ENCODE results near the gene ACTN1. TPM values are rescaled to one million over a fixed set of nuclear protein-coding genes. Genes with fewer than 3 reads are reported as not detected.

Gene ACTN1
- total and polyA plus RNA-seq, 2 experiments from 2014 or later = 121 to 280 TPM

DNA sequence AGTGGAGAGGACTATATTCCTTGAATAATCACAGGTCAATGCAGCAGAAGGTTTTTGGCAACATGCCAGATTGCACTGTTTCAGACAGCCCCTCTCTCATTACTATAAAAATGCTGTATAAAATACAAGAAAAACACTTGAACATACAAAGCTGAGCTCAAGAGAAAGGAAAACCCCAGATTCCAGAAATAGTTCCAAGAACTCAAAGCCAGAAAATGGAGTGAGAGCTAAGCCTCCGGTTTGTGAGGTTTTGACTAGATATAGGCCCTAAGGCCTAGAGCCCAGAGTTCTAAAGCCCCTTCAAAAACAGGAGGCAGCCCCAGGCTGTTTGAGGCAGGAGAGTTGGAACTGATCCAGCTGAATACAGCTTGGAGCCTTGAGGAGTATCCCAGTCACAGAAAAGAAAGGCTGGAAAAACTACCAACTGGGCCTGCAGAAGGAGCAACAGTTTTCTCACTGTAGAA, 29.4 kb upstream of the ACTN1 start:
- H3K9me2 ChIP-seq (ENCODE audit: insufficient read depth) = no peaks in the 10 kb centered on the region
- H3K9me3 Mint-ChIP-seq = no peaks in the 10 kb centered on the region
- no peaks in the 10 kb centered on the region for H3K27me3 ChIP-seq (ENCODE audit: insufficient read depth)
- H3K4me3 ChIP-seq = no peak overlapping the region
- H3K27ac Mint-ChIP-seq = no peak overlapping the region
- H3K36me3 ChIP-seq (ENCODE audit: insufficient read depth) = no peaks in the 10 kb centered on the region
- H2AFZ ChIP-seq = peak overlapping the region; percentile 43; the same call in 1 of the 2 replicates
- H3K79me2 ChIP-seq (replicated peaks; ENCODE audit: insufficient read depth) = no peaks in the 10 kb centered on the region
- no peaks in the 10 kb centered on the region for H3F3A ChIP-seq (replicated peaks; ENCODE audit: low read depth)
- no peak overlapping the region for H3K27ac ChIP-seq (ENCODE audit: low read depth)
- H3K36me3 Mint-ChIP-seq (ENCODE audit: low read depth) = no peaks in the 10 kb centered on the region; the same call in 2 of the 3 replicates
- H3K27me3 Mint-ChIP-seq (ENCODE audit: insufficient read depth, low read depth, poor library complexity) = peaks cover 12% of the 10 kb centered on the region
- H3K4me1 ChIP-seq (ENCODE audit: insufficient read depth) = peaks cover 17% of the 10 kb centered on the region
- H3K4me2 ChIP-seq = no peak overlapping the region
- H3K4me1 Mint-ChIP-seq = peaks cover 24% of the 10 kb centered on the region
- TF ChIP-seq ZNF114 (CRISPR knock-in tag; IDR thresholded peaks at IDR 0.05) (no peak), EZH2phosphoT487 (IDR thresholded peaks at IDR 0.05; ENCODE audit: unreplicated experiment) (no peak), POLR2AphosphoS5 (IDR thresholded peaks at IDR 0.05; ENCODE audit: low read depth) (no peak), JUNB (IDR thresholded peaks at IDR 0.05; ENCODE audit: unreplicated experiment) (no peak)
- TF ChIP-seq, protein P1, sequence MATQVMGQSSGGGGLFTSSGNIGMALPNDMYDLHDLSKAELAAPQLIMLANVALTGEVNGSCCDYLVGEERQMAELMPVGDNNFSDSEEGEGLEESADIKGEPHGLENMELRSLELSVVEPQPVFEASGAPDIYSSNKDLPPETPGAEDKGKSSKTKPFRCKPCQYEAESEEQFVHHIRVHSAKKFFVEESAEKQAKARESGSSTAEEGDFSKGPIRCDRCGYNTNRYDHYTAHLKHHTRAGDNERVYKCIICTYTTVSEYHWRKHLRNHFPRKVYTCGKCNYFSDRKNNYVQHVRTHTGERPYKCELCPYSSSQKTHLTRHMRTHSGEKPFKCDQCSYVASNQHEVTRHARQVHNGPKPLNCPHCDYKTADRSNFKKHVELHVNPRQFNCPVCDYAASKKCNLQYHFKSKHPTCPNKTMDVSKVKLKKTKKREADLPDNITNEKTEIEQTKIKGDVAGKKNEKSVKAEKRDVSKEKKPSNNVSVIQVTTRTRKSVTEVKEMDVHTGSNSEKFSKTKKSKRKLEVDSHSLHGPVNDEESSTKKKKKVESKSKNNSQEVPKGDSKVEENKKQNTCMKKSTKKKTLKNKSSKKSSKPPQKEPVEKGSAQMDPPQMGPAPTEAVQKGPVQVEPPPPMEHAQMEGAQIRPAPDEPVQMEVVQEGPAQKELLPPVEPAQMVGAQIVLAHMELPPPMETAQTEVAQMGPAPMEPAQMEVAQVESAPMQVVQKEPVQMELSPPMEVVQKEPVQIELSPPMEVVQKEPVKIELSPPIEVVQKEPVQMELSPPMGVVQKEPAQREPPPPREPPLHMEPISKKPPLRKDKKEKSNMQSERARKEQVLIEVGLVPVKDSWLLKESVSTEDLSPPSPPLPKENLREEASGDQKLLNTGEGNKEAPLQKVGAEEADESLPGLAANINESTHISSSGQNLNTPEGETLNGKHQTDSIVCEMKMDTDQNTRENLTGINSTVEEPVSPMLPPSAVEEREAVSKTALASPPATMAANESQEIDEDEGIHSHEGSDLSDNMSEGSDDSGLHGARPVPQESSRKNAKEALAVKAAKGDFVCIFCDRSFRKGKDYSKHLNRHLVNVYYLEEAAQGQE (IDR thresholded peaks at IDR 0.05; ENCODE audit: unreplicated experiment) = no peak
- no peak overlapping the region for H3K4me3 Mint-ChIP-seq
- H4K20me1 ChIP-seq (replicated peaks; ENCODE audit: insufficient read depth) = no peaks in the 10 kb centered on the region
- ATAC-seq (no peak), DNase-seq (ENCODE audit: low spot score) (no peak)

DNA sequence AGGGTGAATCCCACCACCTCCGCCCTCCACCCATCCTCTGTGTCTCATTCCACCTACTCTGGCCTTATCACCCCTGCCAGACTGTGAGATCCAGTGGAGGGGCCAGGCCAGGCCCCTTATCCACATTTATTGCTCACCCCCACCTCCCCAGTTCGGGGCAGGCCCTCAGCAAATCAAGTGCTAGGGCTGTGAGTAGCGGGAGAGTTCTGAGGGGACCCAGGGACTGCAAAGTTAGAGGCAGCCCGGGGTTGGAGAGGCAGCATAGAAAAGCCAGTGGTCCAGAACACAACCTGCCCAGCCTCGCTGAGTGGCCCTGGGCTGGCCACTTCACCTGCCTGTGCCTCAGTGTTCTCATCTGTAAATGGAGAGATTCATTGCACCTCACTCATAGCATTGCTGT, 27.2 kb upstream of the ACTN1 start:
- Histone ChIP-seq H3K79me2 (replicated peaks; ENCODE audit: insufficient read depth) (no peaks in the 10 kb centered on the region), H4K20me1 (replicated peaks; ENCODE audit: insufficient read depth) (no peaks in the 10 kb centered on the region), H3K9me2 (ENCODE audit: insufficient read depth) (no peaks in the 10 kb centered on the region), H2AFZ (no peak overlapping the region), H3K4me1 (ENCODE audit: insufficient read depth) (peaks cover 16% of the 10 kb centered on the region), H3K27ac (ENCODE audit: low read depth) (no peak overlapping the region), H3K36me3 (ENCODE audit: insufficient read depth) (no peaks in the 10 kb centered on the region), H3K27me3 (ENCODE audit: insufficient read depth) (no peaks in the 10 kb centered on the region), H3K4me3 (no peak overlapping the region), H3K4me2 (no peak overlapping the region), H3F3A (replicated peaks; ENCODE audit: low read depth) (no peaks in the 10 kb centered on the region)
- Mint-ChIP-seq H3K4me1 (peaks cover 25% of the 10 kb centered on the region), H3K27me3 (ENCODE audit: insufficient read depth, low read depth, poor library complexity) (peaks cover 12% of the 10 kb centered on the region), H3K4me3 (no peak overlapping the region), H3K9me3 (no peaks in the 10 kb centered on the region), H3K27ac (no peak overlapping the region), H3K36me3 (ENCODE audit: low read depth) (no peaks in the 10 kb centered on the region; the same call in 2 of the 3 replicates)
- DNase-seq (ENCODE audit: low spot score) (no peak), ATAC-seq (no peak)
- TF ChIP-seq, protein P2, sequence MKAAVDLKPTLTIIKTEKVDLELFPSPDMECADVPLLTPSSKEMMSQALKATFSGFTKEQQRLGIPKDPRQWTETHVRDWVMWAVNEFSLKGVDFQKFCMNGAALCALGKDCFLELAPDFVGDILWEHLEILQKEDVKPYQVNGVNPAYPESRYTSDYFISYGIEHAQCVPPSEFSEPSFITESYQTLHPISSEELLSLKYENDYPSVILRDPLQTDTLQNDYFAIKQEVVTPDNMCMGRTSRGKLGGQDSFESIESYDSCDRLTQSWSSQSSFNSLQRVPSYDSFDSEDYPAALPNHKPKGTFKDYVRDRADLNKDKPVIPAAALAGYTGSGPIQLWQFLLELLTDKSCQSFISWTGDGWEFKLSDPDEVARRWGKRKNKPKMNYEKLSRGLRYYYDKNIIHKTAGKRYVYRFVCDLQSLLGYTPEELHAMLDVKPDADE (IDR thresholded peaks at IDR 0.05) = no peak
- TF ChIP-seq NANOG (IDR thresholded peaks at IDR 0.05; ENCODE audit: borderline replicate concordance) (no peak), EZH2phosphoT487 (IDR thresholded peaks at IDR 0.05; ENCODE audit: unreplicated experiment) (no peak), JUNB (IDR thresholded peaks at IDR 0.05; ENCODE audit: unreplicated experiment) (no peak), STAT1 (IDR thresholded peaks at IDR 0.05; ENCODE audit: unreplicated experiment) (no peak), CREB1 (CRISPR knock-in tag; IDR thresholded peaks at IDR 0.05; ENCODE audit: low read depth) (no peak)
- TF ChIP-seq, protein P1 (IDR thresholded peaks at IDR 0.05; ENCODE audit: unreplicated experiment) = no peak
- TF ChIP-seq, protein P3, sequence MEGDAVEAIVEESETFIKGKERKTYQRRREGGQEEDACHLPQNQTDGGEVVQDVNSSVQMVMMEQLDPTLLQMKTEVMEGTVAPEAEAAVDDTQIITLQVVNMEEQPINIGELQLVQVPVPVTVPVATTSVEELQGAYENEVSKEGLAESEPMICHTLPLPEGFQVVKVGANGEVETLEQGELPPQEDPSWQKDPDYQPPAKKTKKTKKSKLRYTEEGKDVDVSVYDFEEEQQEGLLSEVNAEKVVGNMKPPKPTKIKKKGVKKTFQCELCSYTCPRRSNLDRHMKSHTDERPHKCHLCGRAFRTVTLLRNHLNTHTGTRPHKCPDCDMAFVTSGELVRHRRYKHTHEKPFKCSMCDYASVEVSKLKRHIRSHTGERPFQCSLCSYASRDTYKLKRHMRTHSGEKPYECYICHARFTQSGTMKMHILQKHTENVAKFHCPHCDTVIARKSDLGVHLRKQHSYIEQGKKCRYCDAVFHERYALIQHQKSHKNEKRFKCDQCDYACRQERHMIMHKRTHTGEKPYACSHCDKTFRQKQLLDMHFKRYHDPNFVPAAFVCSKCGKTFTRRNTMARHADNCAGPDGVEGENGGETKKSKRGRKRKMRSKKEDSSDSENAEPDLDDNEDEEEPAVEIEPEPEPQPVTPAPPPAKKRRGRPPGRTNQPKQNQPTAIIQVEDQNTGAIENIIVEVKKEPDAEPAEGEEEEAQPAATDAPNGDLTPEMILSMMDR (conservative IDR thresholded peaks at IDR 0.05; ENCODE audit: low read depth in 2 of 2) = no peak
